ENCODE results near the gene ILDR2.

ILDR2 gene

DNA sequence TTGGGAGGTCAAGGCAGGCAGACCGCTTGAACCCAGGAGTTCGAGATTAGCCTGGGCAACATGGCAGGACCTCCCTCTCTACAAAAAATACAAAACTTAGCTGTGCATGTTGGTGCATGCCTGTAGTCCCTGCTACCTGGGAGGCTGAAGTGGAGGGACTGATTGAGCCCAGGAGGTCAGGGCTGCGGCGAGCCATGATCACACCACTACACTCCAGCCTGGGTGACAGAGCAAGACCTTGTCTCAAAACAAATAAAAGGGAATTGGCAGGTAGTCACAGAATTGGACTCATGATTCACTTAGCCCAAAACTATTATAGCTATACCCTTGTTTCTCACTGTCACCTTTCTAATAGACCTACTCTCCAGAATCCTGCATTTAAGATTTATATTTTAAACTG, 104.8 kb downstream of the ILDR2 start:
- Histone ChIP-seq H3K4me2 (ENCODE audit: low read length) (no peak overlapping the region), H2AFZ (no peak overlapping the region), H3K27ac (no peak overlapping the region), H3K79me2 (peaks cover 5% of the 10 kb centered on the region), H3K4me3 (ENCODE audit: low read depth, low read length) (no peak overlapping the region), H3K36me3 (ENCODE audit: control insufficient read depth, insufficient read depth, low read length) (no peaks in the 10 kb centered on the region), H3K27me3 (ENCODE audit: control insufficient read depth, insufficient read depth, low read length) (no peaks in the 10 kb centered on the region), H3K4me1 (no peaks in the 10 kb centered on the region), H3K9me3 (ENCODE audit: control insufficient read depth, low read length) (no peaks in the 10 kb centered on the region), H3K9ac (no peak overlapping the region)
- TF ChIP-seq, protein P1, sequence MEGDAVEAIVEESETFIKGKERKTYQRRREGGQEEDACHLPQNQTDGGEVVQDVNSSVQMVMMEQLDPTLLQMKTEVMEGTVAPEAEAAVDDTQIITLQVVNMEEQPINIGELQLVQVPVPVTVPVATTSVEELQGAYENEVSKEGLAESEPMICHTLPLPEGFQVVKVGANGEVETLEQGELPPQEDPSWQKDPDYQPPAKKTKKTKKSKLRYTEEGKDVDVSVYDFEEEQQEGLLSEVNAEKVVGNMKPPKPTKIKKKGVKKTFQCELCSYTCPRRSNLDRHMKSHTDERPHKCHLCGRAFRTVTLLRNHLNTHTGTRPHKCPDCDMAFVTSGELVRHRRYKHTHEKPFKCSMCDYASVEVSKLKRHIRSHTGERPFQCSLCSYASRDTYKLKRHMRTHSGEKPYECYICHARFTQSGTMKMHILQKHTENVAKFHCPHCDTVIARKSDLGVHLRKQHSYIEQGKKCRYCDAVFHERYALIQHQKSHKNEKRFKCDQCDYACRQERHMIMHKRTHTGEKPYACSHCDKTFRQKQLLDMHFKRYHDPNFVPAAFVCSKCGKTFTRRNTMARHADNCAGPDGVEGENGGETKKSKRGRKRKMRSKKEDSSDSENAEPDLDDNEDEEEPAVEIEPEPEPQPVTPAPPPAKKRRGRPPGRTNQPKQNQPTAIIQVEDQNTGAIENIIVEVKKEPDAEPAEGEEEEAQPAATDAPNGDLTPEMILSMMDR (IDR thresholded peaks at IDR 0.05), result no peak

DNA sequence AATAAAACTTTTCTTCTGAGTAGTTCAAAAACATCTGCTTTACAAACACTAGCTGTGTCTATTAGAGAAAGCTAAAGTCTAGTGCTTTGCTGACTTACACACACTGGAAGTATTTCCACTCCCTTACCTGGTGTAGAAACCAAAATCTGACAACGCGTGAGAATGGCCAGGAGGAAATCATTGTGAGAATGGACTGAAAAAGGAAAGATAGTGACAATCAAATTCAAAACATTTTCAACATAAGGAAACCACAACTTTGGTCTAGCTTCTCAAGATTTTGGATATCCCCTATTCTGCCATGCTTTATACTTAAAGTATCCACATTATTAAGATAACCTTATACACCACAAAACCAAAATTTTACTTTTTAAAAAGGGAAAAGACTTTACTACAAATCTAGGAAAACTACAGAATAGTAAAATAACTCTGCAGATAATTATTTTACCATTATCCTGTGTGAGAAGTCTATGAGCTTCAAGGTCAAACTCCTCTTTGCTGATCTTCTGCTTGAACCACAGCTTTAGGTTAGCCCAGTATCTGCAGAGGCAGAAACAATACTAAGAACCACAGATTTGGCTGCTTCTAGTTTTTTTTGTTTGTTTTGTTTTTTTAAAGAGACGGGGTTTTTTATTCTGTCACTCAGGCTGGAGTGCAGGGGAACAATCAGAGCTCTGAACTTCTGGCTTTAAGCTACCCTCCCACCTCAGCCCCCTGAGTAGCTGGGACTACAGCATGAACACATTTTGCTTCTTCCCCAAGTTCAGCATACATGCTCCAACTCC, 105.8 kb downstream of the ILDR2 start:
- H3K9ac ChIP-seq, result no peak overlapping the region
- no peaks in the 10 kb centered on the region for H3K36me3 ChIP-seq (ENCODE audit: control insufficient read depth, insufficient read depth, low read length)
- no peaks in the 10 kb centered on the region for H3K9me3 ChIP-seq (ENCODE audit: control insufficient read depth, low read length)
- TF ChIP-seq, protein P1 (IDR thresholded peaks at IDR 0.05), result no peak
- H3K27ac ChIP-seq, result no peak overlapping the region
- H3K4me3 ChIP-seq (ENCODE audit: low read depth, low read length), result no peak overlapping the region
- peaks cover 2% of the 10 kb centered on the region for H3K79me2 ChIP-seq
- no peaks in the 10 kb centered on the region for H3K4me1 ChIP-seq
- no peak overlapping the region for H3K4me2 ChIP-seq (ENCODE audit: low read length)
- no peaks in the 10 kb centered on the region for H3K27me3 ChIP-seq (ENCODE audit: control insufficient read depth, insufficient read depth, low read length)
- H2AFZ ChIP-seq, result no peak overlapping the region

DNA sequence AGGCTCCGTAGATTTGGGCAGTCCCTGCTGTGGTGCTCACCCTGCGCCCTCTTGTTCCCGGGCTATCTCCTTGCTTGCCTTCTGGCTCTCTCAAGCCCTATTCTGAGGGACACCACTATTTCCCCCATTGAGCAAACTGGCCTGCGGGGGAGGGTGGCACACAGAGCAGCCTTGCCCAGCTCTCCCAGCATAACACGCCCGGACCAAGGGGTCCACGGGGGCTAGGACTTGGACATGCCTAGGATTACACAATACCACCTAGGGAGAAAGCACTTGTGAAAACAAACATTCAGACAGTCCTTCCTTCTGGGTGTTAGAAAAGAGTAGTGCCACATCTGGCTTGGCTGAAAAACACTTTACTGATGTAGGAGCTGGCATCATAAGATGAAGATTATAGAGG, 106.7 kb downstream of the ILDR2 start:
- H3K9me3 ChIP-seq (ENCODE audit: control insufficient read depth, low read length), result no peaks in the 10 kb centered on the region
- no peaks in the 10 kb centered on the region for H3K27me3 ChIP-seq (ENCODE audit: control insufficient read depth, insufficient read depth, low read length)
- no peaks in the 10 kb centered on the region for H3K4me1 ChIP-seq
- no peak overlapping the region for H3K4me3 ChIP-seq (ENCODE audit: low read depth, low read length)
- TF ChIP-seq, protein P1 (IDR thresholded peaks at IDR 0.05), result no peak
- no peak overlapping the region for H3K9ac ChIP-seq
- no peak overlapping the region for H3K27ac ChIP-seq
- H3K36me3 ChIP-seq (ENCODE audit: control insufficient read depth, insufficient read depth, low read length), result no peaks in the 10 kb centered on the region
- peaks cover 2% of the 10 kb centered on the region for H3K79me2 ChIP-seq
- H3K4me2 ChIP-seq (ENCODE audit: low read length), result no peak overlapping the region
- no peak overlapping the region for H2AFZ ChIP-seq

DNA sequence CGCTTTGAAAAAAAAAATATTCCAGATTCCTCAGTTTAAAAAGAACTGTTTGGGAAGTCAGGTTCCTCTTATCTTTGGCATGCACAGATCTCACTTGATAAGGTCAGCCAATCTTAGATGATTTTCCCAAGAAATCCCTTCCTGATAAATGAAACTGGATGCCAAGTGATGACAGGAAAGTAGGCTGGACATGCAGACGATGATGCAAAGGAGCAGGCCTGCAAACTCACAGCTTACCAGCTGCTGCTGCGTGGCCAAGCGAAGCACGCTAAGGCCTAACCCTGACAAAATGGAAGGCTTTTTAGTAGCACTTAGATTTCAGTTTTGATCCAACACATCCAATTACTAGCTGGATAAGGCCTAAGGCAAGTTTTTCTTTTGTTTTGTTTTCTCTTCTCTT, 109.4 kb downstream of the ILDR2 start:
- H2AFZ ChIP-seq, result no peak overlapping the region
- H3K27ac ChIP-seq, result no peak overlapping the region
- no peaks in the 10 kb centered on the region for H3K79me2 ChIP-seq

More for the DNA sequence above, 109.4 kb downstream of the ILDR2 start:
- no peak overlapping the region for H3K4me3 ChIP-seq (ENCODE audit: low read depth, low read length)
- no peaks in the 10 kb centered on the region for H3K27me3 ChIP-seq (ENCODE audit: control insufficient read depth, insufficient read depth, low read length)
- no peaks in the 10 kb centered on the region for H3K4me1 ChIP-seq
- no peak overlapping the region for H3K9ac ChIP-seq
- H3K9me3 ChIP-seq (ENCODE audit: control insufficient read depth, low read length), result no peaks in the 10 kb centered on the region
- TF ChIP-seq, protein P1 (IDR thresholded peaks at IDR 0.05), result no peak
- H3K4me2 ChIP-seq (ENCODE audit: low read length), result peak overlapping the region; percentile 3
- H3K36me3 ChIP-seq (ENCODE audit: control insufficient read depth, insufficient read depth, low read length), result no peaks in the 10 kb centered on the region
